Loucy (cell line): Measurements from ENCODE around the gene ROR1.
A peak's percentile ranks its signal among the peaks of the same experiment; 100 is the strongest.

ENCODE experiments used
- H2AFZ ChIP-seq: fragments of 200-600 bp; sonication (generic); 2 replicates; pipeline ENCODE4 v1.6.0; 2016; ENCODE audit warnings: antibody characterized with exemption, mild to moderate bottlenecking, low read length, moderate library complexity
- H3F3A ChIP-seq: fragments of 200-600 bp; 2 replicates; pipeline ENCODE4 v1.6.0; 2016; ENCODE audit warnings: antibody characterized with exemption, low read depth, mild to moderate bottlenecking
- H3K27me3 ChIP-seq: fragments of 200-600 bp; sonication (generic); 2 replicates; pipeline ENCODE4 v1.6.1; 2014; ENCODE audit warnings: low read length, mild to moderate bottlenecking; ENCODE audit not compliant: insufficient read depth, poor library complexity, severe bottlenecking
- H3K36me3 ChIP-seq: fragments of 200-600 bp; sonication (generic); 2 replicates; pipeline ENCODE4 v1.6.1; 2016; ENCODE audit warnings: low read length; ENCODE audit not compliant: insufficient read depth
- H3K4me1 ChIP-seq: fragments of 200-600 bp; sonication (generic); 2 replicates; pipeline ENCODE4 v1.5.1; 2014; ENCODE audit warnings: low read length, mild to moderate bottlenecking; ENCODE audit not compliant: insufficient read depth, poor library complexity, severe bottlenecking
- H3K4me2 ChIP-seq: fragments of 200-600 bp; sonication (generic); 2 replicates; pipeline ENCODE4 v1.6.0; 2014; ENCODE audit warnings: antibody characterized with exemption, low read length, low read depth, mild to moderate bottlenecking; ENCODE audit not compliant: poor library complexity, severe bottlenecking
- H3K4me3 ChIP-seq: fragments of 200-600 bp; sonication (generic); 2 replicates; pipeline ENCODE4 v1.5.1; 2014; ENCODE audit warnings: low read length, mild to moderate bottlenecking, mixed read lengths; ENCODE audit not compliant: poor library complexity, severe bottlenecking
- H3K79me2 ChIP-seq: fragments of 200-600 bp; sonication (generic); 2 replicates; pipeline ENCODE4 v1.6.1; 2014; ENCODE audit warnings: low read length; ENCODE audit not compliant: insufficient read depth
- H3K9ac ChIP-seq: fragments of 200-600 bp; sonication (generic); 2 replicates; pipeline ENCODE4 v1.6.0; 2014; ENCODE audit warnings: mild to moderate bottlenecking, low read depth, low read length, moderate library complexity; ENCODE audit not compliant: poor library complexity, severe bottlenecking
- H3K9me2 ChIP-seq: fragments of 200-600 bp; sonication (generic); replicated peaks from 2 replicates; pipeline ENCODE4 v1.6.1; 2016; ENCODE audit warnings: low read depth, low read length, mixed read lengths
- H3K9me3 ChIP-seq: fragments of 200-600 bp; sonication (generic); 2 replicates; pipeline ENCODE4 v1.6.1; 2014; ENCODE audit warnings: mild to moderate bottlenecking, antibody characterized with exemption, low read length, low read depth; ENCODE audit not compliant: insufficient read depth
- H4K20me1 ChIP-seq: fragments of 200-600 bp; sonication (generic); 2 replicates; pipeline ENCODE4 v1.6.0; 2014; ENCODE audit warnings: antibody characterized with exemption, low read length, mild to moderate bottlenecking; ENCODE audit not compliant: insufficient read depth, poor library complexity, severe bottlenecking
- EZH2phosphoT487 ChIP-seq: fragments of 200-600 bp; IDR thresholded peaks from 2 replicates; pipeline ENCODE4 v1.6.1; 2018; ENCODE audit warnings: antibody characterized with exemption, mild to moderate bottlenecking, moderate library complexity, borderline replicate concordance
- TF ChIP-seq, protein P1 (sequence below): fragments of 200-600 bp; sonication (generic); conservative IDR thresholded peaks from 2 replicates; pipeline ENCODE4 v1.5.1; 2014; ENCODE audit warnings: mild to moderate bottlenecking, antibody characterized with exemption, low read length

Gene ROR1

DNA sequence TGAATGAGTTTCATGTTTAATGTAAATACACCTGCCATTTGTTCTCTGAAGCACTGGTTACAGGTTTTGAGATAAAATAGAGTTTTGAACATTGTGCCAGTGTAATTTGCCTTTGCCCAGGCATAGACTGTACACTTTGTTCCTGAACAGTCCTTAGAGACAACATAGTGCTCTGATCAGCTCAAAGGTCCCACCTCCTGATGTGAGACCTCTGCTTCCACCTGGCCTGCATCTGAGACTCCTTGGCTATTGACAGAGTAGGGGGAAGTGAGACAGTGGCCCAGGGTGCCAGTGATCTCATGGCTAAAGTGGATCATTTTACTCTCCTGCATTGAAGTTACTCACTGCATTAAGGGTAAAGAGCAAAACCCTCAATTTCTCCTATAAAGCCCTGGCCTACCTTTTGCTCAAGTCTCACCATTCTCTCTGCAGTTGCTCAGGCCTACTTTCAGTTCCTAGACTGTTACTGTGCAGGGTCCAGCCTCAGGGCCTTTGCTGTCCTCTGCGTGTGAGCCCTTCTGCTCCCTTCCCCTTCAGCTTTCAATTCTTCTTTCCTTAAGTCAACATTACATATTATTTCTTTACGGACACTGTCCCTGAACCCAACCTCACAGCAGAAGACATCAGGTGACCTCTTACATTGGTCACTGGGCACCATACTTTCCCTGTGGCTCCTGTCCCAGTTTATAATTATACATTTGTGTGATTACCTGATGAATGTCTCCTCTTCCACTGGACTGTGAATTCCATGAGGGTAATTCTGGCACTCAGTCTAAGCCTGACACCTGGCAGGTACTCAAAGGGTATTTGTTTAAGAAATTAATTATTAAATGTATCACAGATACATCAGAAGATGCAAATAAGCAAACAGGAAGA, 142.9 kb downstream of the ROR1 start:
- Histone ChIP-seq H3K4me2 (no peak overlapping the region), H3K79me2 (no peaks in the 10 kb centered on the region), H3F3A (no peaks in the 10 kb centered on the region), H2AFZ (no peak overlapping the region), H3K4me1 (peaks cover 3% of the 10 kb centered on the region), H3K36me3 (no peaks in the 10 kb centered on the region), H3K27me3 (no peaks in the 10 kb centered on the region), H3K9ac (no peak overlapping the region), H3K9me3 (no peaks in the 10 kb centered on the region), H3K9me2 (no peaks in the 10 kb centered on the region), H3K4me3 (no peak overlapping the region), H4K20me1 (no peaks in the 10 kb centered on the region)
- no peak for TF ChIP-seq EZH2phosphoT487
- TF ChIP-seq, protein P1, sequence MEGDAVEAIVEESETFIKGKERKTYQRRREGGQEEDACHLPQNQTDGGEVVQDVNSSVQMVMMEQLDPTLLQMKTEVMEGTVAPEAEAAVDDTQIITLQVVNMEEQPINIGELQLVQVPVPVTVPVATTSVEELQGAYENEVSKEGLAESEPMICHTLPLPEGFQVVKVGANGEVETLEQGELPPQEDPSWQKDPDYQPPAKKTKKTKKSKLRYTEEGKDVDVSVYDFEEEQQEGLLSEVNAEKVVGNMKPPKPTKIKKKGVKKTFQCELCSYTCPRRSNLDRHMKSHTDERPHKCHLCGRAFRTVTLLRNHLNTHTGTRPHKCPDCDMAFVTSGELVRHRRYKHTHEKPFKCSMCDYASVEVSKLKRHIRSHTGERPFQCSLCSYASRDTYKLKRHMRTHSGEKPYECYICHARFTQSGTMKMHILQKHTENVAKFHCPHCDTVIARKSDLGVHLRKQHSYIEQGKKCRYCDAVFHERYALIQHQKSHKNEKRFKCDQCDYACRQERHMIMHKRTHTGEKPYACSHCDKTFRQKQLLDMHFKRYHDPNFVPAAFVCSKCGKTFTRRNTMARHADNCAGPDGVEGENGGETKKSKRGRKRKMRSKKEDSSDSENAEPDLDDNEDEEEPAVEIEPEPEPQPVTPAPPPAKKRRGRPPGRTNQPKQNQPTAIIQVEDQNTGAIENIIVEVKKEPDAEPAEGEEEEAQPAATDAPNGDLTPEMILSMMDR: no peak

DNA sequence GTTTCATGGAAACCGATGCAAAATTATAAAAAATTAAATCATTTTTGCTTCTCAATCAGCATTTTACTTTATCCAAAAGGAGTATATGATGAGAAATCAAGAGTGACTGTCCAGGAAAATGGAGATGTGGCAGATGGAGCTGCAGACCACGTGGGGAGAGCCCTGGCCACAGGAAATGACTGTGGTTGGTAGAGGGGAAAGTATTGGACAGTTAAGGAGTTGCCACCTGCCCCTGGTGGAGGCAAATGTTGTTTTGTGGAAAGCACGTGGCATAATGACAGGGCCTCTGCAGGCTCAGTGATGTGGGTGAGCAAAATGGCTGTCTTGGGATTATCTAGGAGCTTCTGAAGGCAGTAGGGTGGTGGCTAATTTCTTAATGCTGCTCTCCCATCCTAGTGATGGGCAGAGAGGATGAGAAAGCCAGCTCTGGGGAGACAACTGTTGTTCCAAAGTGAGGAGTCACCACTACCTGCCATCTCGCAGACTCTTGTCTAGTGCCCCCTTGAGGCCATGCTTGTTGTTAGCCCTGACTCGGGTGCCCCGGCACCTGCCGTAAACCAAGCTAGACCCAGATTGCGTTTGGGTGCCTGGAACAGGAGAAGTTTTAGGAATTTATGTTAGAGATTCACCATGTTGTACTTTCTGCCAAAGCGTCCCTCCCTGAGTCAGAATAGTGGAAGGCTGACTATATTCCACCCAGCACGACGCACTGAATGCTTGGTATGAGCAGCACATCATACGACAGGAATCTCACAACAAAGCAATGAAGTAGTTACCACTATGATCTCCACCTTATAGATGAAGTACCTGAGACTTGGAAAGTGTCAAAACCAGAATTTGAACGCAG, 144.0 kb downstream of the ROR1 start:
- TF ChIP-seq EZH2phosphoT487: no peak
- TF ChIP-seq, protein P1: peak; percentile 72
- Histone ChIP-seq H3F3A (no peaks in the 10 kb centered on the region), H2AFZ (no peak overlapping the region), H4K20me1 (no peaks in the 10 kb centered on the region), H3K36me3 (no peaks in the 10 kb centered on the region), H3K4me1 (peaks cover 3% of the 10 kb centered on the region), H3K79me2 (no peaks in the 10 kb centered on the region), H3K27me3 (no peaks in the 10 kb centered on the region), H3K4me3 (no peak overlapping the region), H3K9ac (no peak overlapping the region), H3K9me2 (no peaks in the 10 kb centered on the region), H3K4me2 (no peak overlapping the region), H3K9me3 (no peaks in the 10 kb centered on the region)

DNA sequence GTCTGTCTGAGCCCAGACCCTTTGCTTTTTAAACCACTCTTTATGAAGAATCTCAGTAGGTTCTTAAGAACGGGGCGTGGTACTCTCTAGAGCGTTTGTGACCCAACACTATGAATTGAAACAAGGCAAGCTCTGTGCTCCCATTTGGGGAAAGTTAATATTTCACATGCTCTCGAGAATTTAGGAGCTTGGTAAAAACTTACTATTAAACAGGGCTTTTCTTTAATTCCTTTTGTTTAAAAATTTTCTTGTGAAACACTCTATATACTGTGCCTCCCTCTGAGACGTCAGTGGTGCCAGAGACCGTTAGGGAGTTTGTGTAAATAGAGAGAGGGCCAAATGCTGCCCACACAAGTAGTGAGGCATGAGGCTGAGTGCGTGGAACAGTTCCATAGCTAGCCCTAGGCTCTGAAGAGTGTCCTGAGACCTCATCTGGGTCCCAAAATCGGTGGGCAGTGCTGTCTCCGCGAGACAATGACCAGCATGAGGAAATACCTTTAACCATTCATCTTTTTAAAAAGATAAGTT, 144.7 kb downstream of the ROR1 start:
- no peaks in the 10 kb centered on the region for H4K20me1 ChIP-seq
- H3K79me2 ChIP-seq: no peaks in the 10 kb centered on the region
- H3K36me3 ChIP-seq: no peaks in the 10 kb centered on the region
- H3K9me2 ChIP-seq: no peaks in the 10 kb centered on the region
- H3K9me3 ChIP-seq: no peaks in the 10 kb centered on the region
- H3K4me3 ChIP-seq: no peak overlapping the region
- no peak overlapping the region for H3K4me2 ChIP-seq
- peaks cover 3% of the 10 kb centered on the region for H3K4me1 ChIP-seq
- TF ChIP-seq, protein P1: no peak
- no peak for TF ChIP-seq EZH2phosphoT487
- H3K9ac ChIP-seq: no peak overlapping the region
- H3F3A ChIP-seq: no peaks in the 10 kb centered on the region
- no peaks in the 10 kb centered on the region for H3K27me3 ChIP-seq
- H2AFZ ChIP-seq: no peak overlapping the region
